SH-SY5Y (cell line): ENCODE data around the gene SLC34A3.

Experiments
- GATA2 ChIP-seq: IDR thresholded peaks from 2 replicates; pipeline ENCODE4 v1.6.1; 2011; ENCODE audit warnings: mild to moderate bottlenecking, low read depth, low read length
- GATA3 ChIP-seq: IDR thresholded peaks from 2 replicates; pipeline ENCODE4 v1.6.1; 2011; ENCODE audit warnings: low read depth, mild to moderate bottlenecking, low read length, moderate library complexity

SLC34A3 gene

GRCh38 chr9:137234758-137235423 is 4.2 kb downstream of the SLC34A3 start:
- TF ChIP-seq GATA3 (no peak), GATA2 (no peak)

GRCh38 chr9:137235424-137236237 is 4.9 kb downstream of the SLC34A3 start:
- no peak for TF ChIP-seq GATA3
- no peak for TF ChIP-seq GATA2

- no peak for TF ChIP-seq GATA3
- TF ChIP-seq GATA2 = no peak
These were observed 5.7 kb downstream of the SLC34A3 start for GRCh38 chr9:137236238-137236935.

GRCh38 chr9:137236936-137237421 is 6.3 kb downstream of the SLC34A3 start:
- no peak for TF ChIP-seq GATA2
- TF ChIP-seq GATA3 = no peak

- no peak for TF ChIP-seq GATA2
- no peak for TF ChIP-seq GATA3
These were observed 7.3 kb downstream of the SLC34A3 start for GRCh38 chr9:137237759-137238726.

- TF ChIP-seq GATA3 = no peak
- no peak for TF ChIP-seq GATA2
These were observed 9.7 kb downstream of the SLC34A3 start for GRCh38 chr9:137240318-137240840.

- TF ChIP-seq GATA2 (no peak), GATA3 (no peak)
These were observed 10.3 kb downstream of the SLC34A3 start, which contains the start of gene TUBB4B for GRCh38 chr9:137240841-137241489. TUBB4B (plus strand) TSS chr9:137241287; CDS start chr9:137241361, 74 bp downstream.

- TF ChIP-seq GATA2 = no peak
- no peak for TF ChIP-seq GATA3
These were observed 11.0 kb downstream of the SLC34A3 start for GRCh38 chr9:137241490-137242268.

GRCh38 chr9:137242269-137243203 is 11.8 kb downstream of the SLC34A3 start:
- no peak for TF ChIP-seq GATA2
- TF ChIP-seq GATA3 = no peak

GRCh38 chr9:137243626-137244485 is 13.2 kb downstream of the SLC34A3 start:
- TF ChIP-seq GATA2 (no peak), GATA3 (no peak)
